ENCODE data around the gene CCDC88B.

The CCDC88B gene

DNA sequence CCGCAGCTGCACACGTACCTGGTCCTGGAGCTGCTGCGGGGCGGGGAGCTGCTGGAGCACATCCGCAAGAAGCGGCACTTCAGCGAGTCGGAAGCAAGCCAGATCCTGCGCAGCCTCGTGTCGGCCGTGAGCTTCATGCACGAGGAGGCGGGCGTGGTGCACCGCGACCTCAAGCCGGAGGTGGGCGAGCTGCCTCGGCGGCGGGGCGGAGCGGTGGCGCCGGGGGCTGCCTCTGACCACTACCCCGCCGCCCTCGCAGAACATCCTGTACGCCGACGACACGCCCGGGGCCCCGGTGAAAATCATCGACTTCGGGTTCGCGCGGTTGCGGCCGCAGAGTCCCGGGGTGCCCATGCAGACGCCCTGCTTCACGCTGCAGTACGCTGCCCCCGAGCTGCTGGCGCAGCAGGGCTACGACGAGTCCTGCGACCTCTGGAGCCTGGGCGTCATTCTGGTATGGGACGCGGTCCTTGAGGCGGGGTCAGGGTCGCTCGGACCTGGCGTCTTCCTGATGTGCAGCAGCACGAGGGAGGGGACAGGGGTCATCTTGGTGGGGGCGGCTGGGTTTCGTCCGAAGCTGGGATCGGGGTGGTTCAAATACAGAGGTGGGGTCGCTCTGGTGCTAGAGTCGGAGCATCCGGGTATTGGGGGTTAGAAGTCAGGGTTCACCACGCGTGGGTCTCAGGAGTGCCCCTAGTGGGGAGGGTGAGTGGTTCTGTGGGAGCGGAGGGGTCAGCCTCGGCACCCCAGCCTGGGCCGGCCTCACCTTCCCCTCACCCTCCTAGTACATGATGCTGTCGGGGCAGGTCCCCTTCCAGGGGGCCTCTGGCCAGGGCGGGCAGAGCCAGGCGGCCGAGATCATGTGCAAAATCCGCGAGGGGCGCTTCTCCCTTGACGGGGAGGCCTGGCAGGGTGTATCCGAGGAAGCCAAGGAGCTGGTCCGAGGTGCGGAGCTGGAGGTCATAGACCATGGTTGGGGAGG lies 29.7 kb downstream of the CCDC88B start:
- no peak for DNase-seq (ENCODE audit: low read depth)
- H3K4me3 ChIP-seq (ENCODE audit: low read depth, low read length) = no peak overlapping the region
- TF ChIP-seq, protein P1, sequence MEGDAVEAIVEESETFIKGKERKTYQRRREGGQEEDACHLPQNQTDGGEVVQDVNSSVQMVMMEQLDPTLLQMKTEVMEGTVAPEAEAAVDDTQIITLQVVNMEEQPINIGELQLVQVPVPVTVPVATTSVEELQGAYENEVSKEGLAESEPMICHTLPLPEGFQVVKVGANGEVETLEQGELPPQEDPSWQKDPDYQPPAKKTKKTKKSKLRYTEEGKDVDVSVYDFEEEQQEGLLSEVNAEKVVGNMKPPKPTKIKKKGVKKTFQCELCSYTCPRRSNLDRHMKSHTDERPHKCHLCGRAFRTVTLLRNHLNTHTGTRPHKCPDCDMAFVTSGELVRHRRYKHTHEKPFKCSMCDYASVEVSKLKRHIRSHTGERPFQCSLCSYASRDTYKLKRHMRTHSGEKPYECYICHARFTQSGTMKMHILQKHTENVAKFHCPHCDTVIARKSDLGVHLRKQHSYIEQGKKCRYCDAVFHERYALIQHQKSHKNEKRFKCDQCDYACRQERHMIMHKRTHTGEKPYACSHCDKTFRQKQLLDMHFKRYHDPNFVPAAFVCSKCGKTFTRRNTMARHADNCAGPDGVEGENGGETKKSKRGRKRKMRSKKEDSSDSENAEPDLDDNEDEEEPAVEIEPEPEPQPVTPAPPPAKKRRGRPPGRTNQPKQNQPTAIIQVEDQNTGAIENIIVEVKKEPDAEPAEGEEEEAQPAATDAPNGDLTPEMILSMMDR (IDR thresholded peaks at IDR 0.05; ENCODE audit: control insufficient read depth, extremely low read depth, insufficient read depth) = no peak

DNA sequence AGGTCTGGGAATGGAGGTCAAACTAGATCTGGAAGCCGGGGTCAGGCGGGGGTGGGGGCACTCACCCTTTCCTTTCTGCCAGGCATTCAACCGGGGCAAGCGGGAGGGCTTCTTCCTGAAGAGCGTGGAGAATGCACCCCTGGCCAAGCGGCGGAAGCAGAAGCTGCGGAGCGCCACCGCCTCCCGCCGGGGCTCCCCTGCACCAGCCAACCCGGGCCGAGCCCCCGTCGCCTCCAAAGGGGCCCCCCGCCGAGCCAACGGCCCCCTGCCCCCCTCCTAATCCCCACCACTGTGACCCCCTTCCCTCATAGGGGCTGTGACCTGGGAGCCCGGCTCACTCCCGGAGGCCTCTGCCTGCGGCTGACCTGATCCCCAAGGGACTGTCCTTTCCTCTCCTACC lies 31.2 kb downstream of the CCDC88B start:
- DNase-seq (ENCODE audit: low read depth) = no peak
- TF ChIP-seq, protein P1 (IDR thresholded peaks at IDR 0.05; ENCODE audit: control insufficient read depth, extremely low read depth, insufficient read depth) = no peak
- H3K4me3 ChIP-seq (ENCODE audit: low read depth, low read length) = no peak overlapping the region

DNA sequence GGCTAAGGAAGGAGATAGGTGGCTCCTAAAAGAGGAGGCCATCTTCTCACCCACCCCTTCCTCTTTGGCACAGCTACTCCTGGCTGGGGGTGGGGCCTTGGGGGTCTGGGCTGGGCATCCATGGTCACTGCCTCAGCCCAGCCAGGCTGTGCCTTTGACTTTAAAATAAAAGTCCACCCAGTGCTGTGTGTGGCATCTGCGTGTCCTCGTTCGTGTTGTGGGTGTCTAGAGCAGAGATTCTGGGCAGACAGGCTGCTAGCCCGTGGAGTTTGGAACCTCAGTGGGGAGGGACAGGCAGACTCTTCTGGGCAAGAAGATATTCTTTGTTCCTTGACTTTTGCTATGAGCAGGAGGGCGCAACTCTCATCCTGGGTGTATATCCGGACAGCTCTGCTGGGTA lies 32.0 kb downstream of the CCDC88B start:
- DNase-seq (ENCODE audit: low read depth) = no peak
- TF ChIP-seq, protein P1 (IDR thresholded peaks at IDR 0.05; ENCODE audit: control insufficient read depth, extremely low read depth, insufficient read depth) = no peak
- H3K4me3 ChIP-seq (ENCODE audit: low read depth, low read length) = no peak overlapping the region

DNA sequence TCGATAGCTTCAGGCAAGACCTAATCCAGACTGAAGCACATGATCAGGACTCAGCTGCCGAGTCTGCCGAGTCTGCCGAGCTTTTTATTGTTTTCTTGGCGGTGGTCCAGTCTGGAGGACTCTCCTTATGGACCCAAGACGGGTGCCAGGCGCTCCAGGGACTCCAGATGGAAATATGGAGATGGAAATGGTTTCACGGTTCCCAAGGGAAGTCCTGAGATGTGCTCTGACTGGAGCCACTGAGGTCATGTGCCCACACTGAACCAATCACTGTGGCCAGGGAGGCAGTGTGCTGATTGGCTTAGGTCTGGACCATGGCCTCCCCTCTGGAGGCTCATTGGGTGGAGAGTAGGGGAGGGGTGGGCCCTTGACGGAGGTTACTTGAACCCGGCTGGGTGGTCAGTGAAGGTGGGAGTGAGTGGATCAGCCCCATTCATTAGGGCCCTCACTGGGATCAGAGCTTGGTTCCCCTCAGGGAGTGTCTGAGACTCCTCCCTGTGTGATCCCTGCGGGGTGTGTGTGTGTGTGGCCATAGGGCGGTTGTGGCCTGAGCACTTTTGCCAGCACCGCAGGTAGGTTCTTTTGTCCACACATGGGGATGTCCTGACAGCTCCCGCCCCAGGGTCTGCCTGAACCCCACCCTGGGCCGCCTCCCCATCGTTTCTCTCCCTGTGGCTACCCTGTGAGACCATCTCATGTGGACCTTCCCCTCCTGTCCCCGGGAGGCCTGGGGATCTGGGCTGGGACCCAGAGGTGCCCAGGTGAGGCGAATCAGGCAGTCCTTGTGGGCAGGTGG lies 33.0 kb downstream of the CCDC88B start:
- DNase-seq (ENCODE audit: low read depth) = no peak
- H3K4me3 ChIP-seq (ENCODE audit: low read depth, low read length) = no peak overlapping the region
- TF ChIP-seq, protein P1 (IDR thresholded peaks at IDR 0.05; ENCODE audit: control insufficient read depth, extremely low read depth, insufficient read depth) = no peak

DNA sequence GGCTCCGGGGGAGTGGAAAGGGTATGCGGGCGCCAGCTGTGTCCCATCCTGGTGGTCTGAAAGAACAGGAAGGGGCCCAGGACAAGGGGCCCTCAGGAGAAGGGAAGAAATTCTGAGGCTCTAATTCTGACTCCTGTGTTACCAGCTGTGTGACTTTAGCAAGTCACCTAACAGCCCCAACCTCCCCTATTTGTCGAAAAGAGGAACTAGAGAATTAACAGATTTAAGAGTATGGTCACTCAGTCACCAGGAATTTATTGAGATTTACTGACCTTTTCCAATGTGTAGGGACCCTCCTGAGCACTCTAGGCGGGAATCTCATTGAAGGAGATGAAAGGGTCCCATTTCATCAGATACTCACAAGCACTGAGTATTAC lies 33.6 kb downstream of the CCDC88B start:
- TF ChIP-seq, protein P1 (IDR thresholded peaks at IDR 0.05; ENCODE audit: control insufficient read depth, extremely low read depth, insufficient read depth) = no peak
- no peak overlapping the region for H3K4me3 ChIP-seq (ENCODE audit: low read depth, low read length)
- no peak for DNase-seq (ENCODE audit: low read depth)

DNA sequence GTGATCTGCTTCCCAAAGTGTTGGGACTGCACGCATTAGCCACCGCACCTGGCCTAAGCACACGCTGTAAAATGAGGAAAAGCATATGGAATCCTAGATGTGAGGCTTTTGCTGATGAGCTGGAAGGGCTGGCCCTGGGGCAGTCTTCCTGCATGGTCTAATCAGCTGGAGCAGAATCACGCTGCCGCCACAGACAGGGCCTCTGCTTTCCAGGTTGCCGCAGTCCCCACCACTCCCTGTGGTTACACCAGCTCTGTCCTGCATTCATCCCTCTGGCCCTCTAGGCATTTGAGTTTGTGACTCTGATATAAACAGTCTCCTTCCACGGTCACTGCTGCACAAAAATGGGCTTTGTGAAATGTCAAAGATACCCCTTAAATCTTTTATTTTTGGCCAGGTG lies 36.1 kb downstream of the CCDC88B start:
- no peak overlapping the region for H3K4me3 ChIP-seq (ENCODE audit: low read depth, low read length)

More for the DNA sequence above, 36.1 kb downstream of the CCDC88B start:
- TF ChIP-seq, protein P1 (IDR thresholded peaks at IDR 0.05; ENCODE audit: control insufficient read depth, extremely low read depth, insufficient read depth) = no peak
- no peak for DNase-seq (ENCODE audit: low read depth)
